T-cell (primary cell): ENCODE data around the gene PYURF. TPM values are rescaled to one million over a fixed set of nuclear protein-coding genes. Genes with fewer than 3 reads are reported as not detected.

Source experiments
- ATAC-seq, 4 experiments: fragments of 200-7000 bp in 3 of 4; fragments of 150-1000 bp in 1 of 4; cut with Tn5 transposase; replicated peaks in 1 of 4; 1 replicate in 3 of 4; 2 replicates in 1 of 4; pipeline ENCODE4 v1.10.0; 2021; ENCODE audit warnings: moderate library complexity in 3 of 4, mild to moderate bottlenecking in 2 of 4, moderate number of reproducible peaks in 1 of 4
- CTCF ChIA-PET, 2 donors: fragments of 300-600 bp; sonication (Branson Sonifier 250); formaldehyde crosslinking; loops; one replicate each; lab custom pipeline; 2022; ENCODE audit warnings: antibody characterized with exemption in 2 of 2; lab: Charles Lee
- POLR2A ChIA-PET, 2 donors: fragments of 300-600 bp; sonication (Branson Sonifier 250); formaldehyde crosslinking; loops; one replicate each; lab custom pipeline; 2022; ENCODE audit warnings: antibody characterized with exemption in 2 of 2; lab: Charles Lee
- DNase-seq, 35 experiments: peaks; one replicate each; pipeline versions ENCODE4 v3.0.0 to v3.0.0-alpha.2; 2013 to 2023
- H3K27ac ChIP-seq: one replicate; pipeline ENCODE4 v1.5.1; 2013; ENCODE audit warnings: low read length
- H3K27me3 ChIP-seq, 2 experiments: replicated peaks in 1 of 2; 1 replicate in 1 of 2; 2 replicates in 1 of 2; pipeline versions ENCODE4 v1.6.1 to v1.7.0; 2013; ENCODE audit warnings: low read length in 1 of 2, mixed read lengths in 1 of 2; ENCODE audit not compliant: control insufficient read depth in 2 of 2, insufficient read depth in 2 of 2; ENCODE audit errors: extremely low read depth in 1 of 2
- H3K36me3 ChIP-seq, 2 donors: 1 replicate in 1 of 2; 2 replicates in 1 of 2; pipeline versions ENCODE4 v1.6.1 to v1.7.0; 2013; ENCODE audit warnings: low read length in 1 of 2; ENCODE audit not compliant: control insufficient read depth in 2 of 2, insufficient read depth in 1 of 2; ENCODE audit errors: extremely low read depth in 1 of 2
- H3K4me1 ChIP-seq, 2 experiments: 1 replicate in 1 of 2; 2 replicates in 1 of 2; pipeline versions ENCODE4 v1.6.1 to v1.7.0; 2013; ENCODE audit warnings: low read length in 2 of 2, mixed read lengths in 1 of 2; ENCODE audit not compliant: insufficient read depth in 2 of 2, control insufficient read depth in 1 of 2; ENCODE audit errors: extremely low read depth in 1 of 2
- H3K4me3 ChIP-seq, 2 donors: 1 replicate in 1 of 2; 2 replicates in 1 of 2; pipeline versions ENCODE4 v1.5.1 to v1.7.0; 2013; ENCODE audit warnings: mild to moderate bottlenecking in 2 of 2, low read length in 1 of 2, moderate library complexity in 1 of 2; ENCODE audit not compliant: control insufficient read depth in 1 of 2; ENCODE audit errors: extremely low read depth in 1 of 2
- H3K9me3 ChIP-seq: 2 replicates; pipeline ENCODE4 v1.7.0; 2013
- H3K27ac Mint-ChIP-seq, 2 donors: one replicate each; pipeline ENCODE4 v1.8.0; 2020 to 2021; ENCODE audit warnings: mild to moderate bottlenecking in 2 of 2, mixed read lengths in 2 of 2
- H3K27me3 Mint-ChIP-seq, 2 donors: one replicate each; pipeline ENCODE4 v1.8.0; 2021 to 2022; ENCODE audit warnings: mixed read lengths in 2 of 2
- H3K36me3 Mint-ChIP-seq: one replicate; pipeline ENCODE4 v1.8.0; 2021; ENCODE audit warnings: mixed read lengths
- H3K4me1 Mint-ChIP-seq, 3 donors: one replicate each; pipeline ENCODE4 v1.8.0; 2020 to 2022; ENCODE audit warnings: mixed read lengths in 3 of 3, mild to moderate bottlenecking in 1 of 3
- H3K4me3 Mint-ChIP-seq, 3 donors: one replicate each; pipeline ENCODE4 v1.8.0; 2020 to 2022; ENCODE audit warnings: mild to moderate bottlenecking in 3 of 3, mixed read lengths in 3 of 3, moderate library complexity in 3 of 3
- H3K9me3 Mint-ChIP-seq, 3 donors: one replicate each; pipeline ENCODE4 v1.8.0; 2020 to 2022; ENCODE audit warnings: mixed read lengths in 3 of 3
- WGBS: methylation state at CpG from one replicate; pipeline ENCODE4 v1.1.5; 2013; ENCODE audit warnings: missing lambda C conversion rate; ENCODE audit not compliant: insufficient coverage; 5-methylcytosine and 5-hydroxymethylcytosine counted together
- total RNA-seq, 35 experiments: library from RNA in 6 of 35; stranded (reverse) in 6 of 35; fragments of 120-200 nt in 1 of 35; gene quantifications; one replicate each; pipeline versions ENCODE4 v1.2.1 to v1.2.4 and lab custom pipeline; 2013 to 2026

PYURF gene
- total RNA-seq, 5 donors from 2014 or later (not counting 1 experiment from before 2014, with no cell fraction given) = 39.9 to 60.7 (median 53.7) TPM

DNA sequence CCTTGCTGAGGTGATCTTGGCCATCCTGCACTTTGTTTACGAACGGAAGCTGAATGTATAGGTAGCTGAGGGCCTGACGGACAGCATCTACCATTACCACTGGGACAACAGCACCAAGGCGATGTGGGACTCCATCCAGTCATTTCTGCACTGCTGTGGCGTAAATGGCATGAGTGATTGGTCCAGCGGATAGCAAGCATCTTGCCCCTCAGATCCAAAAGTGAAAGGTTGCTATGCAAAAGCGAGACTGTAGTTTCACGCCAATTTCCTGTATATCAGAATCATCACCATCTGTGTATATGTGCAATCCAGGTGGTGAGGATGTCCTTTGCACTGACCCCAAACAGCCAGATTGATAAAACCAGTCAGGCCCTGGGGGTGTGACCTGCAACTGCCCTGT lies 4.2 kb upstream of the PYURF start:
- H3K4me3 Mint-ChIP-seq = no peak overlapping the region
- no peaks in the 10 kb centered on the region for H3K36me3 Mint-ChIP-seq
- no peaks in the 10 kb centered on the region for H3K9me3 Mint-ChIP-seq
- WGBS = 89% methylated on average over 3 of the region's 8 CpGs
- no peaks in the 10 kb centered on the region for H3K27me3 Mint-ChIP-seq
- ChIA-PET CTCF (interaction anchor here (0.6 to 4.1 kb wide), 7 partner anchors 12 to 309 kb away, joined by 3 to 27 read pairs (median 6); partner anchors contain the start of gene NAP1L5 (in 1 of the 2)), POLR2A (interaction anchor here in 1 of 2 donors (0.6 kb wide), 1 partner anchor 265 kb away, joined by 3 read pairs; no protein-coding TSS in a partner anchor)
- Histone ChIP-seq H3K9me3 (no peaks in the 10 kb centered on the region), H3K27ac (no peak overlapping the region), H3K27me3 (no peaks in the 10 kb centered on the region), H3K4me1 (peaks cover 6 to 16% of the 10 kb centered on the region in 2 experiments), H3K4me3 (no peak overlapping the region), H3K36me3 (no peaks in the 10 kb centered on the region)
- ATAC-seq (no peak), DNase-seq (no peak)
- H3K27ac Mint-ChIP-seq = no peak overlapping the region
- peaks cover 16 to 24% (median 18%) of the 10 kb centered on the region in 3 donors for H3K4me1 Mint-ChIP-seq

- DNase-seq = peak in 1 of 35 experiments; percentile 49
- ChIA-PET POLR2A (interaction anchor here (0.6 to 0.7 kb wide), 3 partner anchors 24 to 999 kb away, joined by 3 to 4 read pairs (median 3); no protein-coding TSS in a partner anchor), CTCF (interaction anchor here (0.5 to 4.1 kb wide), 16 partner anchors 11 to 1355 kb away, joined by 3 to 27 read pairs (median 6); no protein-coding TSS in a partner anchor)
- Histone ChIP-seq H3K4me1 (peaks cover 12 to 20% of the 10 kb centered on the region in 2 experiments), H3K9me3 (no peaks in the 10 kb centered on the region), H3K27ac (no peak overlapping the region), H3K36me3 (peaks cover 0 to 4% of the 10 kb centered on the region in 2 donors), H3K4me3 (no peak overlapping the region), H3K27me3 (no peaks in the 10 kb centered on the region)
- WGBS = no CpG with 5 or more reads among the region's 1 CpG
- H3K36me3 Mint-ChIP-seq = peaks cover 1% of the 10 kb centered on the region
- H3K4me1 Mint-ChIP-seq = peaks cover 27 to 38% (median 30%) of the 10 kb centered on the region in 3 donors
- no peaks in the 10 kb centered on the region for H3K9me3 Mint-ChIP-seq
- H3K4me3 Mint-ChIP-seq = no peak overlapping the region
- H3K27me3 Mint-ChIP-seq = no peaks in the 10 kb centered on the region
- no peak for ATAC-seq
- peak overlapping the region; percentile 34 to 59 for H3K27ac Mint-ChIP-seq
Measured at GRCh38 chr4:88526221-88526815, 2.7 kb upstream of the PYURF start.

DNA sequence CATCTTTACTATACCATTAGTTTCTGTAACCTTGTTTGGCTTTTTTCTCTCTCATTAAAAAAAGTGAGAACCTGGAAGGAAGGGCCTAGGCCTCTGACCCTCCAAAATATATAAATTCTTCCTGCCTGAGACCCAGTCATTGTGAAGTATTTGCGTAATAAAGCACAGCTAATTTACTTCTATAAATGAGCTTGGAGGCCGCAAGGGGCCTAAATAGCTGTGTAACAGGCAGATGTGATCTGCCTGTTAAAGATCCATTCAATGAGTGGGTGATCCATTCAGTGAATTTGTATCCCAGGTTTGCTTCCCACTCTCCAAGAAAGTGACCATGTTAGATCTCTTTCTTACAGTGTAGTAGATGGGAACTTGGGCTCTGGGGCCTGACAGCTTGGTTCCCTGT lies 595 bp upstream of the PYURF start:
- Mint-ChIP-seq H3K9me3 (no peaks in the 10 kb centered on the region), H3K27ac (peak overlapping the region; percentile 57 to 80), H3K4me1 (peaks cover 27 to 42% (median 36%) of the 10 kb centered on the region in 3 donors), H3K4me3 (peak overlapping the region; percentile 90 to 93 (median 92)), H3K36me3 (peaks cover 5% of the 10 kb centered on the region), H3K27me3 (no peaks in the 10 kb centered on the region)
- Histone ChIP-seq H3K27me3 (no peaks in the 10 kb centered on the region), H3K4me3 (peak overlapping the region; percentile 86 to 88), H3K9me3 (no peaks in the 10 kb centered on the region), H3K4me1 (peaks cover 12 to 20% of the 10 kb centered on the region in 2 experiments), H3K36me3 (peaks cover 0 to 8% of the 10 kb centered on the region in 2 donors), H3K27ac (peak overlapping the region; percentile 74)
- no CpG with 5 or more reads among the region's 2 CpGs for WGBS
- no peak for DNase-seq
- no peak for ATAC-seq
- ChIA-PET CTCF (interaction anchor here (0.6 to 2.4 kb wide), 4 partner anchors 10 to 305 kb away, joined by 3 to 9 read pairs (median 5); no protein-coding TSS in a partner anchor), POLR2A (no interaction called here)

DNA sequence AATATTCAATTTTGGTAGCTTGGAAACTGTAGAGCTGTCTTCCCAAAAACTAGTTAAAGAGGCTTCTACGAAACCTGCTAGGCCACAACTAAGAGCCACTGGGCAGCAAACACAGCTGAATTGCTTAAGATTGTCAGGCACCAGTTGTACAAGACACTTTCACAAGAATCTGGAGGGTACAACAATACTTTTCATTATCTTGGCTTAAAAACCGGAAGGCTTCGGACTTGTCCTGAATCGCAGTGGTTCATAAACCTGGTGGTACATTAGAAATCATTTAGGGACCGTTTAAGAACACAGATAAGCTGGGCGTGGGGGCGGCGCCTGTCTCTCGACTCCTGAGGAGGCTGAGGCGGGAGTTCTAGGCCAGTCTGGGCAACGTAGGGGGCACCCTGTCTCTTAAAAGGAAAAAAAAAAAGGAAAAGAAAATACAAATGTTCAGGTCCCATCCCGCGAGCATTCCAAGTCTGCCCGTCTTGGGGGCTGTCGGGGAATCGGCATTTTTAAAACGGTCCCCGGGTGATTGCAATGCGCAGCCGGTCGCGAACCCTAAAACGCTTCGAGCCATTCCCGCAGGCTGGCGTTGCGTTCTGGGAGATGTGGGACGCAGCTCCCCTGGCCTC lies 763 bp downstream of the PYURF start:
- Histone ChIP-seq H3K9me3 (no peaks in the 10 kb centered on the region), H3K4me3 (peak overlapping the region; percentile 86 to 88), H3K4me1 (peaks cover 12 to 20% of the 10 kb centered on the region in 2 experiments), H3K27me3 (no peaks in the 10 kb centered on the region), H3K36me3 (peaks cover 0 to 8% of the 10 kb centered on the region in 2 donors), H3K27ac (peak overlapping the region; percentile 50)
- no peaks in the 10 kb centered on the region for H3K9me3 Mint-ChIP-seq
- WGBS = 1% methylated on average over 21 of the region's 28 CpGs
- peak overlapping the region; percentile 90 to 93 (median 92) for H3K4me3 Mint-ChIP-seq
- peak in 21 of 35 experiments; percentile 3 to 43 (median 20) for DNase-seq
- peak in 3 of 4 experiments; percentile 7 to 41 (median 7) for ATAC-seq
- ChIA-PET CTCF (interaction anchor here (1.5 kb wide), 2 partner anchors 136 to 304 kb away, joined by 5 to 7 read pairs; no protein-coding TSS in a partner anchor), POLR2A (interaction anchor here in 1 of 2 donors (0.6 kb wide), 1 partner anchor 1292 kb away, joined by 3 read pairs; no protein-coding TSS in a partner anchor)
- peak overlapping the region; percentile 88 to 90 for H3K27ac Mint-ChIP-seq
- no peaks in the 10 kb centered on the region for H3K27me3 Mint-ChIP-seq
- H3K4me1 Mint-ChIP-seq = peaks cover 27 to 41% (median 36%) of the 10 kb centered on the region in 3 donors
- H3K36me3 Mint-ChIP-seq = peaks cover 5% of the 10 kb centered on the region

GRCh38 chr4:88518911-88519310 lies 4.7 kb downstream of the PYURF start:
- Mint-ChIP-seq H3K27ac (no peak overlapping the region), H3K4me1 (peaks cover 15 to 20% (median 19%) of the 10 kb centered on the region in 3 donors), H3K9me3 (no peaks in the 10 kb centered on the region), H3K4me3 (no peak overlapping the region), H3K36me3 (peaks cover 5% of the 10 kb centered on the region), H3K27me3 (no peaks in the 10 kb centered on the region)
- CTCF ChIA-PET = interaction anchor here (0.6 to 1.9 kb wide), 4 partner anchors 152 to 360 kb away, joined by 3 to 9 read pairs (median 5); no protein-coding TSS in a partner anchor
- Histone ChIP-seq H3K9me3 (no peaks in the 10 kb centered on the region), H3K27ac (no peak overlapping the region), H3K27me3 (no peaks in the 10 kb centered on the region), H3K4me1 (peaks cover 7 to 11% of the 10 kb centered on the region in 2 experiments), H3K4me3 (no peak overlapping the region), H3K36me3 (peaks cover 0 to 8% of the 10 kb centered on the region in 2 donors)
- ATAC-seq (no peak), DNase-seq (no peak)
- POLR2A ChIA-PET = no interaction called here
- 96% methylated on average over 4 of the region's 6 CpGs for whole genome bisulfite sequencing

DNA sequence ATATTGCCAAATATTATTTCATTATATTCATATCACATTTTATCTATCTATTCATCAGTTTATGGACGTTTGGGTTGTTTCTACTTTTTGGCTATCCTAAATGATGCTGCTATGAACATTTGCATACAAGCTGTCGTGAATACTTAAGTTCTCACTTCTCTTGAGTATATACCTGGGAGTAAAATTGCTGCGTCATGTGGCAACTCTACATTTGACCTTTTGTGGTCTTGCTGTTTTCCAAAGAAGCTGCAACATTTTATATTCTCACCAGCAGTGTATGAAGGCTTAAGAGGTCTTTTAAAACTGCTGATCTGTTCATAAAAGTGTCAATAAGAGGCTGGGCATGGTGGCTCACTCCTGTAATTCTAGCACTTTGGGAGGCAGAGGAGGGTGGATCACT lies 5.8 kb downstream of the PYURF start:
- ChIA-PET POLR2A (no interaction called here), CTCF (interaction anchor here (0.6 to 0.7 kb wide), 4 partner anchors 93 to 1392 kb away, joined by 3 to 6 read pairs (median 4); no protein-coding TSS in a partner anchor)
- Histone ChIP-seq H3K27me3 (no peaks in the 10 kb centered on the region), H3K27ac (no peak overlapping the region), H3K36me3 (peaks cover 0 to 8% of the 10 kb centered on the region in 2 donors), H3K4me3 (no peak overlapping the region), H3K4me1 (peaks cover 4 to 6% of the 10 kb centered on the region in 2 experiments), H3K9me3 (no peaks in the 10 kb centered on the region)
- no peaks in the 10 kb centered on the region for H3K27me3 Mint-ChIP-seq
- WGBS = no CpG with 5 or more reads among the region's 3 CpGs
- no peak overlapping the region for H3K27ac Mint-ChIP-seq
- H3K4me3 Mint-ChIP-seq = no peak overlapping the region
- peaks cover 5% of the 10 kb centered on the region for H3K36me3 Mint-ChIP-seq
- DNase-seq = no peak
- peaks cover 12 to 19% (median 18%) of the 10 kb centered on the region in 3 donors for H3K4me1 Mint-ChIP-seq
- no peak for ATAC-seq
- no peaks in the 10 kb centered on the region for H3K9me3 Mint-ChIP-seq
